HG03280 (cell line): ENCODE results near the gene ORM1.
"Not testable (repeated sequence)": the region's sequence is repeated elsewhere in the genome, so short reads cannot be mapped to it uniquely, and the experiment has no call there.

ENCODE experiments used
- ATAC-seq: cut with Tn5 transposase; IDR thresholded peaks from one replicate; pipeline ENCODE4 v1.9.1; 2021; ENCODE audit warnings: mild to moderate bottlenecking, moderate library complexity; ENCODE audit not compliant: unreplicated experiment

Gene ORM1

GRCh38 chr9:114322160-114322818 lies 609 bp upstream of the ORM1 start:
- ATAC-seq: not testable (repeated sequence)

GRCh38 chr9:114323849-114324248 lies 951 bp downstream of the ORM1 start:
- not testable (repeated sequence) for ATAC-seq

- ATAC-seq: no peak
Observed at GRCh38 chr9:114324492-114324891, 1.6 kb downstream of the ORM1 start.

- not testable (repeated sequence) for ATAC-seq
Observed at GRCh38 chr9:114324965-114325364, 2.1 kb downstream of the ORM1 start.

- ATAC-seq: not testable (repeated sequence)
Observed at GRCh38 chr9:114325684-114326254, 2.9 kb downstream of the ORM1 start.

- no peak for ATAC-seq
Observed at GRCh38 chr9:114327749-114328148, 4.9 kb downstream of the ORM1 start.

GRCh38 chr9:114328357-114328820 lies 5.5 kb downstream of the ORM1 start:
- not testable (repeated sequence) for ATAC-seq

- not testable (repeated sequence) for ATAC-seq
Observed at GRCh38 chr9:114328937-114329624, 6.2 kb downstream of the ORM1 start.

GRCh38 chr9:114329625-114330022 lies 6.7 kb downstream of the ORM1 start, which contains the start of gene ORM2:
Gene ORM2, plus strand, starts transcription at chr9:114329869. Its CDS starts 36 bp downstream, at chr9:114329905.
- not testable (repeated sequence) for ATAC-seq

GRCh38 chr9:114330636-114331035 lies 7.7 kb downstream of the ORM1 start:
- no peak for ATAC-seq

GRCh38 chr9:114331229-114332195 lies 8.6 kb downstream of the ORM1 start:
- ATAC-seq: not testable (repeated sequence)

- not testable (repeated sequence) for ATAC-seq
Observed at GRCh38 chr9:114332474-114333040, 9.7 kb downstream of the ORM1 start.

GRCh38 chr9:114333718-114334117 lies 10.8 kb downstream of the ORM1 start:
- not testable (repeated sequence) for ATAC-seq

- no peak for ATAC-seq
Observed at GRCh38 chr9:114334490-114334889, 11.6 kb downstream of the ORM1 start.

GRCh38 chr9:114335745-114336144 lies 12.8 kb downstream of the ORM1 start:
- ATAC-seq: no peak

GRCh38 chr9:114336157-114336556 lies 13.3 kb downstream of the ORM1 start:
- no peak for ATAC-seq

GRCh38 chr9:114336699-114337395 lies 13.9 kb downstream of the ORM1 start:
- no peak for ATAC-seq

GRCh38 chr9:114338187-114338586 lies 15.3 kb downstream of the ORM1 start:
- ATAC-seq: no peak

- ATAC-seq: peak; percentile 59
Observed at GRCh38 chr9:114339130-114339908, 16.4 kb downstream of the ORM1 start.
